Measurements from ENCODE around the gene WDFY2.
"Not testable (repeated sequence)": the region's sequence is repeated elsewhere in the genome, so short reads cannot be mapped to it uniquely, and the experiment has no call there.

Gene WDFY2, protein sequence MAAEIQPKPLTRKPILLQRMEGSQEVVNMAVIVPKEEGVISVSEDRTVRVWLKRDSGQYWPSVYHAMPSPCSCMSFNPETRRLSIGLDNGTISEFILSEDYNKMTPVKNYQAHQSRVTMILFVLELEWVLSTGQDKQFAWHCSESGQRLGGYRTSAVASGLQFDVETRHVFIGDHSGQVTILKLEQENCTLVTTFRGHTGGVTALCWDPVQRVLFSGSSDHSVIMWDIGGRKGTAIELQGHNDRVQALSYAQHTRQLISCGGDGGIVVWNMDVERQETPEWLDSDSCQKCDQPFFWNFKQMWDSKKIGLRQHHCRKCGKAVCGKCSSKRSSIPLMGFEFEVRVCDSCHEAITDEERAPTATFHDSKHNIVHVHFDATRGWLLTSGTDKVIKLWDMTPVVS

DNA sequence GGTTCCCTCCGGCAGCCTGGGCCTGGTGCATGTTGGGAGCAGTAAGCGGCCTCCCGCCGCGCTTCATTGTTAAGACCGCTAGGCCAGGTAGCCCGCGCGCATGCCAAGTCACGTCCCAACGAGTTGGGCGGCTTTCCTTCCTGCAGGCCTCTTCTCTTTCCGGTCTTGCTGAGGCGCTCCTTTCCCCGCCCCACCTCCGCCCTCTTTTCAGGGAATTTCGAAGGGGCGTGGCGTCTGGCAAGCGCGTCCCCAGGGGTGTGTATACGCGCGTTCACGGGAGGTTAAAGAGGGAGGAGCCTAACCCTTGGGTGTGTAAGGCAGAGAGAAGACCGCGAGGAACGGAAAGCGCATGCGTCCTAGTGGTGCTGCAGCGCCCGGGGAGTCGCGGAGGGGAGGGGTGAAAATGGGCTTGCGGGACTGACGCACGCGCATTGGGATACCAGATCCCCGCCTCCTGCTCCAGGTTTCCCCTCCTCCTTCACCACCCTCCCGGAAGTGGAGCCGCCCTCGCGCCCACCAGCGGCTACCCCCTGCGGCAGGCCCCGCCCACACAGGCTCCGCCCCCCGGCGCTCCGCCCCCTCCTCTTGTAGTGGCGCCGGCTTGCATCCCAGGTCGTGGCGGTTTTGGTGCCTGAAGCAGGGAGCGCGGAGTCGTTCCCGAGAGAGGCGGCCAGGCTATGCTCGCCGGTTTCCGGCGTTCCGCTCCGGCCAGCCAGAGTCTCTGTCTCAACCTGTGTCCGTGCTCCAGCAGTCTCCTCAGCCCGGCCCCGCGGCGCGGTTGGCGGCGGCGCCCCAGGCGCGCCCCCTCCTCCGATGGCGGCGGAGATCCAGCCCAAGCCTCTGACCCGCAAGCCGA is at the start of gene WDFY2:
Gene WDFY2 (plus strand): TSS at position 588 of the 856 bp plus-strand sequence. CDS start 226 bp downstream, at position 814.
- peak; percentile 100 for DNase-seq

DNA sequence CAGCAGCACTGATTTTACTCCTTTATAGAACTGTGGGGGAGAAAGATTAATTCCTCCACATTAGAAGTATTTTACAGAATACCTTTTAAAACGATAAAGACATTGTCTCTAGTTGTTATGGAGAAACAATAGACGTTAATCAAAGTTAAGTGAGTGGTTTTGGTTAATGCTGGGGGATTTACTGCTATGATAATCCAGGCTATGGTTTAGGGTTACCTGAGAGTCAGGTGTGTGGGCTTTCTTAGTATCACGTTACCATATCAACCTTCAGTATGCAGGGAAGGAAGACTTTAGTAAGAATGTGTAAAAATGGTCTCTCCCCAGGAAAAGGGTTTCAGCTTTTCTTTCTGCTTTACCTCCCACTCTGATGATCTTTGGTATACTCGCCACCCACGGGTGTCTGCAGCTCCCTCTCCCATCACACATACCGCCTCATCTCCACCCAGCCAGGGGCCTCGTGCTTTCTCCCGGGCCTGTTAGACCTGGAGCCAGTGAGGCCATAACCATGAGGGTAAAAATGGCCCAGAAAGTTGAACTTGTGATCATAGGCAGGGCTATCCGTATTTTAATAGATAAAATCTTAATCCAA is 45.6 kb upstream of the WDFY2 start:
- DNase-seq: no peak

DNA sequence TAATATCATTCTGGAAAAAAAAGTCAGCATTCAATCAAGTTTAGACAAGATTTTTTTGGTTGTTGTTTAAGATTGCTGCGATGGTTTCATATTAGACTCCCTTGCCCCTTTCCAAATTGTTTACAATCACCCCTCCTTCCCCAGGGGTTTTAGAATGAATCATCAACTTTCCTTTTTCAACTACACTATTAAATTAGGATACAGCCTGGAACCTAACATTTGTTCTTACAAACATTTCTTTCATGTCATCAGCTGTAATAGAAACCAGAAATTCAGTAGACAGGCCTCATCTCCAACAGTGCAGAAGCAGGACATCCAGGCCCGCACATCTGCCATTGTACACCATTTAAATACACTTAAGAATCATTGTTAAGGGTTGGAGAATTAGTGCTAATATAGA is 44.4 kb upstream of the WDFY2 start:
- DNase-seq: no peak

DNA sequence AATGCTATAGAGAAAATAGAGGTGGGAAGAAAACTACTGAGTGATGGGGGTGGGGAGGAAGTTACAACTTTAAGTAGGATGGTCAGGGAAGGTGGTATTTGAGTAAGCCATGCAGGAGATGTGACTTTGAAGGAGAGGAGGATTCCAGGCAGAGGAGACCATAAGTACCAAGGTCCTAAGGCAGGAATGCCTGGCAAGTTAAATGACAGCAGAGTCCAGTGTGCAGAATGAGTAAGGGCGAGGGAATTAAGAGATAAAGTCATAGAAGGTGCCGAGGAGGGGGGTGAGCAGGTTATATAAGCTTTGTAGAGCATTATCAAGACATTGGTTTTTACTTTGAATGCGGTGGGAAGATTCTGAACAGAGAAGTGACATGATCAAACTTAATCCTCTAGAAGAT is 43.2 kb upstream of the WDFY2 start:
- DNase-seq: no peak

DNA sequence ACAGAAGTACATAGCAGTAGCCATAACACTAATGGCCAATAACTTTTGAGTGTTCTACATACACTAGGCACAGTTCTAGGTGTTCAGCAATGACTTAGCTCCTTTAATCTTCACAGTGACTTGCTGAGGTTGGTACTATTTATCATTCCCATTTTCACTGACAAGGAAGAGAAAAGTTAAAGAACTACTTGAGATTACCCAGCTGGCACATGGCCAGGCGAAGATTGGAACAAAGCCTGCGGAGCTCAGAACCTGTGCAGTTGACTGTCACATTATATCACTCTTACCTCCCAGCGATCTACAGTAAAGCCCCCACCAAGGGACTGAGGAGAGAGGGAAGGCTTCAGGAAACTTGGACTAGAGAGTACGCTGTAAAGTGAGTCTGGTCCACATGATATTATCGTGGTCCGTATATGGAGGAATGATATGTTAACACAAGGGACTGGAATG is 42.4 kb upstream of the WDFY2 start:
- no peak for DNase-seq

DNA sequence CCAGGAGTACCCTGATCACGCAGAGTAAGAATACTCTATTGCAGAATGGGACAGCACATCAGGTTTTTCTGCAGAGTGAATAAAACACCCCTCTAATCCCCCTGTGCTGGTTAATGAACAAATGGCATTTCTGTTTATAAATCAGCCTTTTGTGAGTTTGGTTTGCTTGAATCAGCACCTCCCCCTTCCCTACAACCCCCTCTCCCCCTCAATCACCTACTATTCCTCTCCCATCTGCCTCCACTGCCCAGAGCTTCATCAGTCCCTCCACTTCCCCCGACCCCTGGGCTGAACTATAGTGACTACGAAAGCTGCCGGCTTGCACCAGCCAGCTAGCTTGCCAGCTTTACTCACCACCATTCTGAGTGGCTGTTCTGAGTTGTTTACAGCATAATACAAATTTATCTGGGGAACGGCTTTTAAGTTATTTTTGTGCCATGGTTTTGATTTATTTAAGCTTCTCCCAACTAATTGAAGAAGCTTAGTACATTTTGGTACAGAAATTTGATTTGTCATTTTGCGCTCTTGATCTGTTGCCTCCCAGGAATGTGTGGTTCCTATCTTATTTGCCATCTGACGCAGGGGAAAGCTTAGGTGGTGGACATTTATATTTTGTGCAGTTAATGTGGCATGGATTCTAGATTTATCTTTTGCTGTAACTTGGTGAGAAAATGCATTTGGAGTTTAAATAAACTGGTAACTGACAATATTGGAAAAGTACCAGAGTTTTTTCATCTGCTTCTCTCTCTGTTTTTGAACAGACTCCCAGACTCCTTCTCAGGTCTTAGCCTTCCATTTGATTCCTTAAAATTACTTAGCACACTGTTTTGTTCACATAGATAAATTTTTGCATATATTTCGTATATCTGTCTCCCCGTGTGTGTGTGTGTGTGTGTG is 41.7 kb upstream of the WDFY2 start:
- DNase-seq: no peak

DNA sequence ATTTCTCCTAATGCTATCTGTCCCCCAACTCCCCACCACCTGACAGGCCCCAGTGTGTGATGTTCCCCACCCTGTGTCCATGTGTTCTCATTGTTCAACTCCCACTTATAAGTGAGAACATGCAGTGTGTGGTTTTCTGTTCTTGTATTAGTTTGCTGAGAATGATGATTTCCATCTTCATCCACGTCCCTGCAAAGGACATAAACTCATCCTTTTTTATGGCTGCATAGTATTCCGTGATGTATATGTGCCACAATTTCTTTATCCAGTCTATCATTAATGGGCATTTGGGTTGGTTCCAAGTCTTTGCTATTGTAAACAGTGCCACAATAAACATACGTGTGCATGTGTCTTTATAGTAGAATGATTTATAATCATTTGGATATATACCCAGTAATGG is 38.8 kb upstream of the WDFY2 start:
- not testable (repeated sequence) for DNase-seq

DNA sequence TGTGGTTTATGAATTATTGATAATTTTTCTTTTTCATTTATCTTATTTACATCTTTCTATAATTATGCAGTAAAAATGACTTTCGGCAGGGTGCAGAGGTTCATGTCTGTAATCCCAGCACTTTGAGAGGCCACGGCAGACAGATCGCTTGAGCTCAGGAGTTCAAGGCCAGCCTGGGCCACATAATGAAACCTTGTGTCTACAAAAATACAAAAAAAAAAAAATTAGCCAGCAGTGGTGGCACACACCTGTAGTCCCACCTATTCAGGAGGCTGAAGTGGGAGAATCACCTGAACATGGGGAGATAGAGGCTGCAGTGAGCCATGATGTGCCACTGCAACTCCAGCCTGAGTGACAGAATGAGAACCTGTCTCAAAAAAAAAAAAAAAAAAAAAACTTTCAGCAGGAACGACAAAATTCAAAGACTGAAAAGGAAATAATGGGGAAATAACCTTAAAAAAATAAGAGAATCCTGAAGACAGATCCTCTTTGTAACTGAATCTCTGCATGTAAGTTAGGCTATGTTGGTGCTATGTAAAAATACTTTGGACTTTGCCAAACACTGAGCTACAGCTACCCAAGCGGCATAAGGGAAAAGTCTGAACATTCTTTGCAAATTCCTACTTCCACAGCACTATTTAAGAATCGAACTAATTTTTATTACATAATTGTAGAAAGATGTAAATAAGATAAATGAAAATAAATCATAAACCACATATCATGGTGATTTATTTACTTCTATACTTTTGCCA is 36.7 kb upstream of the WDFY2 start:
- no peak for DNase-seq

DNA sequence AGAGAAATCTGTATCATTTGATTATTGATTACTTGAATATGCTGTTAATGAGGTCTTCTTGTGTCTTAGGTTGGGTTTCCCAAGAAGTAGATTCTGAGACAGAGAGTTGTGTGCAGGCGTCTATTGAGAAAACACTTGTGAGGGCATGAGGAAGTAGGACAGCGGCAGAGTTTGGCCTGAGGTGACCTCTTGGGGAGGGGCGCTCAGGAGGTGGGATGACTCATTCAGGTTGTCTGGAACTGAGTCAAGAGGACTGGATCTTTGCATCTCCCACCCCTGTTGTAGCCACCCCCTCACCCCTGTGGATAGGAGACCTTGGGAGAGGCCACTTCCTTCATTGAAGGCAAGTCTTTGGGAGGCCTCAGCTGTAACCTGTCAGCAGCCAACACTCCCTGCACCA is 35.2 kb upstream of the WDFY2 start:
- DNase-seq: no peak

DNA sequence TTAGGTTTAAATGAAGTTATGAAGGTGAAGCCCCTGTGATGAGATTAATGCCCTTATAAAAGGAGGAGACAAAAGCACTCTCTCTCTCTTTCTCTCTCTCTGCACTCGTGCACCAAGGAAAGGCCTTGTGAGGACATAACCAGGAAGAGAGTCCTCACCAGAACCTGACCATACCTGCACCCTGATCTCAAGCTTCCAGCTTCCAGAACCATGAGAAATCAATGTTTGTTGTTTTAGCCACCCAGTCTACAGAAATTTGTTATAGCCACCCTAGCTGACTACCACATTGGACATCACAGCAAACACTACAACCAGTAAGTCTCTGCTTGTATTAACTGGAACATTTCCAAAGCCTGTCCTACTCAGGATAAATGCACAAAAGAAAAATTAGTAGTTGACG is 34.7 kb upstream of the WDFY2 start:
- DNase-seq: no peak

DNA sequence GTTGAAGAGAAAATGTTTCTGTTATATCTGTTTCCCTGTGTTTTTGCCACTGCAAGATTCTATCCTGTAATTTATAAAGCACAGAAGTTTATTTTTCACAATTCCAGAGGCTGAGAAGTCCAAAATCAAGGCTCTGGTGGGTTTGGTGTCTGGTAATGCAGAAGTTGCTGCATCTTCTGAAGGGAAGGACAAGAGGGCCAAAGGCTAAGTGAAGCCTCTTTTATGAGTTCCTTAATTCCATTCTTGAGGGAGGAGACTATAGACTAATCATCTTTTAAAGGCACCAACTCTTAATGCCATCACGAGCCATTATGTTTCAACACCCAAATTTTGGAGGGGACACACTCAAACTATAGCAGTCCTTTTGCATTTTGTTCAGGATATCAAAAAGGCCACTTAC is 34.1 kb upstream of the WDFY2 start:
- no peak for DNase-seq

DNA sequence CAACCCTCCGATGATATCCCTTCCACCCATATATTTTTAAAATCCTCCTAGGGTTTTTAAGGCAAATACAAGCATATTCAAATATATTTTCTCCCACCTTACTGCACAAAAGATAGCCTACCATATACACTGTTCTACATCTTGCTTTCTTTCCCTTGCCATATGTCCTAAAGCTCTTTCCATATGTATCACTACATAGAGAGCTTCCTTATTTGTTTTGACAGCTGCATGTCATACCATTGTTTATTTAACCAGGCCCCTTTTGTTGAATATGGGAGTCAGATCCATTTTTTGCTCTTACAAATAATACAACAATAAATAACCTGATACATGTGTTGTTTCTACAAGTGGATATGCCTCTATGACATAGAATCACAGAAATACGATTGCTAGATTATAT is 32.8 kb upstream of the WDFY2 start:
- DNase-seq: no peak

DNA sequence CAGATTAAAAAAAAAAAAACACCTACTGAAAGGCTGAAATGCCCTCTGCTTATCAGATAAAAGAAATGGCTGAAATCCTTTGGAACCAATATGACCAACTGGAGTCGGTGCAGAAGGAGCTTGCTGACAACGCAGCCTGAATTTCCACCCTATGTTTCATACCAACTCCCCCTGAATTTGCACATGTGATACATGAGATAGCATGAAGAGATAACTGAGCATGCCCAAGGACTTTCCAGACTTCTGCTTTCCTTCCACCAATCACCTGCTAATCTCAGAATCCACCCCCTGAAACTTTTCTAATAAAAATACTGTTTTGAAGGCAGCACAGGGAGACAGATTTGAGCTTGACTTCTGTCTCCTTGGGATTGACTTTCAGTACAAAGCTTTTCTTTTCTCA is 32.2 kb upstream of the WDFY2 start:
- DNase-seq: no peak

DNA sequence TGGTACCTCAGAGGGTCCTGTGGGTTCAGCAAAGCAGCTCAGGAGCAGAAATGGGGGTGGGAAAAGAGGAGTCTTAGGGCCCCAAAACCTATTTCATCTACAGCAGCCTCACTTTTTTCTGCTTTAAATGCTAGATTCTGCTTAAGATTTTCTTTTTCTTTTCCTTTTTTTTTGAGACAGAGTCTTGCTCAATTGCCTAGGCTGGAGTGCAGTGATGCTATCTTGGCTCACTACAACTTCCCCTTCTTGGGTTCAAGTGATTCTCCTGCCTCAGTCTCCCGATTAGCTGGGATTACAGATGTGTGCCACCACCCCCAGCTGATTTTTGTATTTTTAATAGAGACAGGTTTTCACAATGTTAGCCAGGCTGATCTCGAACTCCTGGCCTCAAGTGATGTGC is 30.7 kb upstream of the WDFY2 start:
- DNase-seq: no peak

DNA sequence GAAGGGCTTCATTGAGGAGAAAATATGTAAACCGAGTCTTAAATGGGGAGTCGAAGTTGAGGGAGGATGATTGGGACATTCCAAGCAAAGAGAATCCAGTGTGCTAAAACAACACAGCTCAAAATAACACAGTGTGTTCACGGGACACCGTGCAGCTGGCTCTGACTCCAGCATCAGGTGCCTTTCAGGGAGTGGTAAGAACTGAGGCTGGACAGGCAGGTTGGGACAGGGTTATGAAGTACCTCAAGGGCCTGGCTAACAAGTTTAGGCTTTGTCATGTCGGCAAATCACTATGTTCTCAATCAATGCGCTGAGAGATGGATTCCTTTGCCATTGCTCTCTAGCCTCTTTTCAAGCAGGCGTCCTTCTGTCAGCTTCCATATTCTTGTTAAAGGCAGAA is 27.5 kb upstream of the WDFY2 start:
- no peak for DNase-seq

DNA sequence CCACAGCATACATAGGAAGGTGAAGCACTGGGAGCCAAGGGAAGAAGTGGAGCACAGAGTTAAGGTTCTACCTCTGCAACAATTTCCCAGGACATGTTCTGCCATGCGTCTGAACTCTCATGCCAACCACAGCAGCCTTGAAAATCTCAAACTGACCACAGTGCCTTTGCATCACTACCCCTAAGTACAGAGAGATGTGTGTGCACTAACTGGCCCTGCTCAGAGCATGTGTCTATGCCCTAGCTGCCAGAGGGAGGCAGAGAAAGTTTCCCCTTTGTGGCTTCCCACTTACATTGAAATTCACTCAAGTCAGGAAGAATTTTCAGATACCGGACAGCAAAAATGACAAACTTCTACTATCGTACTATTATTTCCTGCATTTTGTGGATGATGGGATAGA is 26.8 kb upstream of the WDFY2 start:
- no peak for DNase-seq

DNA sequence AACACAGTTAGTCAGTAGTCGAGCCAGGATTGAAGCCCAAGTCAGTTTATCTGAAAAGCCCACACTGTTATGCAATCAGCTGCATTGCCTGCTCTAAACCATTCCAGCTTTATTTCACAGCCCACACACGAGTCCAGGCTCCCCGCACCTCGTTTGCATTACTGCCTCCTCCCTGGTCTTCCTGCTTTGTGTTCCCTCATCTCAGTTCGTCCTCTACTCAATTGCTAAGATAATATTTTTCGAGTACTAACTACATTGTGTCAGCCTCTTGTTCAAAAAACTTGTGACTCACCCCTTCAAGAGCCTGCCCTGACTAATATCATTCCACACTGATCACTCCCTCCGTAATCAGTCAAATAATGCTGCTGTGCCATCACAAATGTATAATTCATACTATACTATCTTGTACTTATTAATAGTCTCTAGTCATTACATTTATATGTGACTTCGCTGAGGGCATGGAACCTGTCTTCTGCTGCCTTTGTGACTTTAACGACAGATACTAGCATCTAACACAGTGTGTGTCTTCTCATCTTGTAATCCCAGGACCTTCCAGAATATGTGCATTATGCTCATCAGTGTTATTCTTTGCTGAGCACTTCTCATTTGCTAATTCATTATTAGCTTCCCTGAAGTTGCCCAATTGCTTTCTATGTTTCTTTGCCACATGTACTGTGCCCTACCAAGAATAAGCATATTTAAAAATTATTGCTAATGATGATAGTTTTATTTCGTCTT is 26.2 kb upstream of the WDFY2 start:
- DNase-seq: no peak

DNA sequence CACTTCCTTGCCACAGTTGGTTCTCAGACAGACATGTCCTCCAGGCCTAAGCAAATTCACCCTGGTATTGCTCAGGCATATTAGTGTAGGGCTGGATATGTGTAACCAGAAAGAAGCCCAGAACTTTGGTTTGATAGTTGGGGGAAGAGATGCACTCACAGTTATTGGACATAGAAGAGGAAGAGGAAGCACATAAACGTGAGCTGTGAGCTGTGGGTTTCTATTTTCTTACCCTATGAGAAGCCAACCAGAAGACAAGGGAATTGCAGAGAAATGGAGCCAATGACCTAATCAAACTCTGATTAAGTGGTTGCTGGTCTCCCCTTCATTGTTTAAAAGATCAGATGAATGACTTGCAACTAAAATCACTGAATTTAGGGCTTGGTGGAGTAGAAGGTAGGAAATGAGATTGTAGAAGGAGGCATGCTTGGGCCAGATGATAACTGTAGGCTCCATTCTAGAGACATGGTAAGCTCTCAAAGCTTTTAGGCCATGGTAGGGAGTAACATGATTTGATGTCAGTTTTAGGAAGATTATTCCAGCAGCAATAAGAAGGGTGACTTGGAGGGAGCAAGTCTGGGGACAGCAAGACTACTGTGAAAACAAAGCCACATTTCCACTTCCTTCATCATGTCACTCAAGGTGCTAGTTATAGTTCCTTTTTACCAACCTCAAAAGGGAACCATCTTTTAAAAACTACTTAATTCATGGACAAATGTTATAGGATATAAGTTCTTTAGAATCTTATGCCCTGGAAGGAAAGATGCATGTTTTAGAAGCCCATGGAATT is 24.1 kb upstream of the WDFY2 start:
- DNase-seq: no peak

DNA sequence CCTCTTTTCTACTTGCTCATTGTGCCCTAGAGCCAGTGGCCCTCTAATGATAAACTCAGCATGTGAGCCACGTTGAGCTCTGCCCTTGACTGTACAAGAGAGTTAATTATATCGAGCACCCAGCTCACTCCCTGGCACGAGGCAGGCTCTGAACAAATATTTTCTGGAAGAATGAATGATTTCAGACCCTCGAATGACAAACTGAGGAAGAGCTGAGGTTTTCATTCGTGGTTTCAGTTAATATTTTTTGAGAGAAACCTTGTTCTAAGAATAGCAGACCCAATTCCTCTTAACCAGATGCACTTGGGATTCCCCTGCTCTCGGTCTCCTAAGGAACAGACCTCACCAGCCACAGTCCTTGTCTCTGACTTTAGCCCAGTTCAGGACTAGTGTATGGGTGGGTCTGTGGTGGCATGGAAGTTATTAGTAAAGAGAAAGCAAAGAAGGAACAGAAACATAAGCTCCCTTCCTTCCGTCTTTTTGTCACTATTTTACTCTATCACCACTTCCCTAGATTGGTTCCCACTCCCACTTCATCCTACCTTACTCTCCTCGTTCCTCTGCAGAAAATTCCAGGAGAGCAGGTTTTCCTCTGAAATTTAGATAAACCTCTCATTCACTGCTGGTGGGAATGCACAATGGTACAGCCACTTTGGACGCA is 22.1 kb upstream of the WDFY2 start:
- no peak for DNase-seq

DNA sequence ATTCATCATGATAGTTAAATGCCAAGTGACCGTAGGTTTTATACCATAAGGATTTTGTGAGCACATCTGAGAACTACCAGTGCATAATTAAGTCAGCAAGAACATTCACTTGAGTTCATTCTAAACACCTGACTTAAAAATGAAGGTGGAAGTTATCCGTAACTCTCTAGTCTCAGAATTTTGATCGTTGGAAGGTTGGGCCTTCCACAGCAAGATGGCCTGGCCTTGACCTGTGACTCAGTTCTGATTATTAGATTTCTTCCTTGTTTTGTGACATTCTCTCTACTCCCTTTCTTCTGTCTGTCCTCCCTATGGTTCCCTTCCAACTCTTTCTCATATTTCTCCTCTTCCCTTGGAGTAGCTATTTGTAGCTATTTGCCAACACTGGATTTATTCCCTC is 20.0 kb upstream of the WDFY2 start:
- DNase-seq: no peak
